NCI-H524 (cell line): ENCODE measurements around the gene C4BPA.

Experiments used
- DNase-seq, 2 experiments: peaks; one replicate each; lab custom pipeline; 2025; lab: John Stamatoyannopoulos, UW

The C4BPA gene

GRCh38 chr1:207103892-207104373, at the start of gene C4BPA:
TSS of gene C4BPA (plus strand) at chr1:207104233. CDS start at chr1:207113026, 8,793 bp downstream.
- no peak for DNase-seq

GRCh38 chr1:207054491-207054890, 49.5 kb upstream of the C4BPA start:
- DNase-seq: no peak

- DNase-seq: no peak
Measured at GRCh38 chr1:207055386-207056001, 48.5 kb upstream of the C4BPA start.

- no peak for DNase-seq
Measured at GRCh38 chr1:207056673-207057072, 47.4 kb upstream of the C4BPA start.

- no peak for DNase-seq
Measured at GRCh38 chr1:207058252-207058651, 45.8 kb upstream of the C4BPA start.

- DNase-seq: peak in 1 of 2 experiments; percentile 39
Measured at GRCh38 chr1:207058878-207059867, 44.9 kb upstream of the C4BPA start.

- DNase-seq: no peak
Measured at GRCh38 chr1:207059881-207060280, 44.2 kb upstream of the C4BPA start.

- DNase-seq: no peak
Measured at GRCh38 chr1:207060596-207060995, 43.4 kb upstream of the C4BPA start.

- DNase-seq: no peak
Measured at GRCh38 chr1:207062058-207062457, 42.0 kb upstream of the C4BPA start.

GRCh38 chr1:207063014-207063413, 41.0 kb upstream of the C4BPA start:
- DNase-seq: no peak

GRCh38 chr1:207064561-207064960, 39.5 kb upstream of the C4BPA start:
- DNase-seq: no peak

- DNase-seq: no peak
Measured at GRCh38 chr1:207067185-207067584, 36.8 kb upstream of the C4BPA start.

- no peak for DNase-seq
Measured at GRCh38 chr1:207067665-207068064, 36.4 kb upstream of the C4BPA start.

- no peak for DNase-seq
Measured at GRCh38 chr1:207069061-207069460, 35.0 kb upstream of the C4BPA start.

GRCh38 chr1:207069858-207070506, 34.1 kb upstream of the C4BPA start:
- DNase-seq: no peak

GRCh38 chr1:207070811-207071210, 33.2 kb upstream of the C4BPA start:
- DNase-seq: no peak

- no peak for DNase-seq
Measured at GRCh38 chr1:207071426-207071825, 32.6 kb upstream of the C4BPA start.

GRCh38 chr1:207072233-207072632, 31.8 kb upstream of the C4BPA start:
- no peak for DNase-seq

- DNase-seq: no peak
Measured at GRCh38 chr1:207073906-207074820, 29.9 kb upstream of the C4BPA start.

- no peak for DNase-seq
Measured at GRCh38 chr1:207076181-207076955, 27.7 kb upstream of the C4BPA start.

GRCh38 chr1:207077012-207077411, 27.0 kb upstream of the C4BPA start:
- DNase-seq: no peak
